ENCODE measurements around the gene AHRR.
"Not testable (repeated sequence)": the region's sequence is repeated elsewhere in the genome, so short reads cannot be mapped to it uniquely, and the experiment has no call there.

GRCh38 chr5:279051-279665 lies 42.4 kb upstream of the AHRR start:
- TF ChIP-seq CTCF, POLR2A (IDR thresholded peaks at IDR 0.05): not testable (repeated sequence)
